Measurements from ENCODE around the gene BOLA3. TPM values are rescaled to one million over a fixed set of nuclear protein-coding genes. Genes with fewer than 3 reads are reported as not detected.

The BOLA3 gene
- total RNA-seq, 1 donor, result 12.7 TPM

Other genes with a start within 250 kb of the BOLA3 start
- gene DGUOK, start 221.0 kb downstream of the BOLA3 start, total RNA-seq, result 33.6 TPM
- 21.0 TPM for gene TET3, start 163.0 kb downstream of the BOLA3 start, total RNA-seq
- 286 TPM for gene MOB1A, start 31.0 kb upstream of the BOLA3 start, total RNA-seq
- gene MTHFD2, start 50.7 kb upstream of the BOLA3 start, total RNA-seq, result 32.1 TPM
- 6.7 TPM for gene SLC4A5, start 195.5 kb upstream of the BOLA3 start, total RNA-seq
- gene DCTN1, start 232.4 kb upstream of the BOLA3 start, total RNA-seq, result 41.8 TPM